Uterus (tissue), 4 donors: ENCODE data around the gene AKAP12. TPM values are rescaled to one million over a fixed set of nuclear protein-coding genes. Genes with fewer than 3 reads are reported as not detected.

Source experiments
- DNase-seq, 2 donors: peaks; one replicate each; pipeline ENCODE4 v3.0.0-alpha.2; 2019 to 2020
- H3K27ac ChIP-seq, 2 donors: fragments of 200-600 bp; sonication (generic); 1 replicate in 1 of 2; 2 replicates in 1 of 2; pipeline ENCODE4 v1.5.1; 2016 to 2018
- H3K27me3 ChIP-seq, 2 donors: fragments of 200-600 bp; sonication (generic); one replicate each; pipeline ENCODE4 v1.5.1; 2018 to 2019; ENCODE audit warnings: control low read depth in 1 of 2
- H3K36me3 ChIP-seq, 2 donors: fragments of 200-600 bp; sonication (generic); one replicate each; pipeline ENCODE4 v1.5.1; 2019; ENCODE audit warnings: control low read depth in 1 of 2
- H3K4me1 ChIP-seq, 2 donors: fragments of 200-600 bp; sonication (generic); one replicate each; pipeline ENCODE4 v1.5.1; 2018 to 2019; ENCODE audit warnings: control low read depth in 1 of 2
- H3K4me3 ChIP-seq, 2 donors: fragments of 200-600 bp; sonication (generic); 1 replicate in 1 of 2; 2 replicates in 1 of 2; pipeline ENCODE4 v1.5.1; 2018 to 2019; ENCODE audit warnings: mild to moderate bottlenecking in 1 of 2
- H3K9me3 ChIP-seq, 2 donors: fragments of 200-600 bp; sonication (generic); one replicate each; pipeline ENCODE4 v1.5.1; 2019; ENCODE audit warnings: control low read depth in 1 of 2
- POLR2A ChIP-seq, 2 donors: fragments of 450-650 bp; IDR thresholded peaks; one replicate each; pipeline ENCODE4 v1.6.1; 2016; ENCODE audit warnings: antibody characterized with exemption in 2 of 2, mild to moderate bottlenecking in 1 of 2, moderate library complexity in 1 of 2
- intact Hi-C: fragments of 100-400 bp; cut with DNase I; formaldehyde crosslinking; loops from one replicate; pipeline ENCODE4 v1.15.1; 2023; ENCODE audit warnings: low total_unique reads
- total RNA-seq, 4 donors: library from RNA; depleted of rRNA in 3 of 4; stranded (reverse); fragments of >200 nt in 3 of 4; gene quantifications; one replicate each; pipeline versions ENCODE4 v1.1.0 to v1.2.4, GENCODE V29; 2014 to 2023
- TF ChIP-seq, protein P1 (sequence below), 4 experiments: fragments of 200-600 bp in 2 of 4; fragments of 450-650 bp in 2 of 4; sonication (generic) in 2 of 4; IDR thresholded peaks; one replicate each; pipeline ENCODE4 v1.5.1; 2016 to 2019; ENCODE audit warnings: antibody characterized with exemption in 4 of 4, mild to moderate bottlenecking in 2 of 4, moderate library complexity in 1 of 4
- donor health status: DM: yes; HTN: yes; CAD: no.

AKAP12 gene
- total RNA-seq, 4 donors from 2014 or later: 47.6 to 218 (median 70.2) TPM

- no peaks in the 10 kb centered on the region for H3K9me3 ChIP-seq
- intact Hi-C loops: no loop called here
Observed at GRCh38 chr6:151359486-151359885, 119.7 kb downstream of the AKAP12 start.

DNA sequence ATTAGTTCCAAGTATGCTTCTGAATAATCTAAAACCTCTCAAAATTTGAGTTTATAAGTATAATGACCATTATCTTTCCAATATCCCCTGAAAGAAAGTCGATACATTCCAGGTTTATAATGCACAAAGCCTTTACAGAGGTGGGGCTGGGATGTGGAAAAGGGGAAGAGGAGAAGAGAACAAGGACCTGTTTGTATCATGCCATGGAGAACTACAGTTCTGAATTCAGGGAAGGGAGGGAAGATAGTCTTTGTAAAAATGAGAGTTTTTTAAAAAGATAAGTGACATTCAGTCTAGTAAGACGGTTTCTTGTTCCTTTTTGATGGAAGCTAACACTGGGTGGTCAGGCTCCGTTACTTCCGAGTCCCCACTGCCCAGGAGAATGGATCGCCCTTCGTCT, 125.5 kb downstream of the AKAP12 start:
- DNase-seq: no peak
- H3K36me3 ChIP-seq: no peaks in the 10 kb centered on the region
- H3K4me3 ChIP-seq: no peak overlapping the region
- no peaks in the 10 kb centered on the region for H3K27me3 ChIP-seq
- no peak overlapping the region for H3K27ac ChIP-seq
- no peaks in the 10 kb centered on the region for H3K9me3 ChIP-seq
- no peaks in the 10 kb centered on the region for H3K4me1 ChIP-seq
- TF ChIP-seq, protein P1, sequence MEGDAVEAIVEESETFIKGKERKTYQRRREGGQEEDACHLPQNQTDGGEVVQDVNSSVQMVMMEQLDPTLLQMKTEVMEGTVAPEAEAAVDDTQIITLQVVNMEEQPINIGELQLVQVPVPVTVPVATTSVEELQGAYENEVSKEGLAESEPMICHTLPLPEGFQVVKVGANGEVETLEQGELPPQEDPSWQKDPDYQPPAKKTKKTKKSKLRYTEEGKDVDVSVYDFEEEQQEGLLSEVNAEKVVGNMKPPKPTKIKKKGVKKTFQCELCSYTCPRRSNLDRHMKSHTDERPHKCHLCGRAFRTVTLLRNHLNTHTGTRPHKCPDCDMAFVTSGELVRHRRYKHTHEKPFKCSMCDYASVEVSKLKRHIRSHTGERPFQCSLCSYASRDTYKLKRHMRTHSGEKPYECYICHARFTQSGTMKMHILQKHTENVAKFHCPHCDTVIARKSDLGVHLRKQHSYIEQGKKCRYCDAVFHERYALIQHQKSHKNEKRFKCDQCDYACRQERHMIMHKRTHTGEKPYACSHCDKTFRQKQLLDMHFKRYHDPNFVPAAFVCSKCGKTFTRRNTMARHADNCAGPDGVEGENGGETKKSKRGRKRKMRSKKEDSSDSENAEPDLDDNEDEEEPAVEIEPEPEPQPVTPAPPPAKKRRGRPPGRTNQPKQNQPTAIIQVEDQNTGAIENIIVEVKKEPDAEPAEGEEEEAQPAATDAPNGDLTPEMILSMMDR (IDR thresholded peaks at IDR 0.05): no peak
- no peak for TF ChIP-seq POLR2A (IDR thresholded peaks at IDR 0.05)
- intact Hi-C loops: no loop called here

More at GRCh38 chr6:151359486-151359885, 119.7 kb downstream of the AKAP12 start:
- Histone ChIP-seq H3K4me1 (no peaks in the 10 kb centered on the region), H3K27me3 (no peaks in the 10 kb centered on the region), H3K27ac (no peak overlapping the region), H3K4me3 (no peak overlapping the region), H3K36me3 (no peaks in the 10 kb centered on the region)
- TF ChIP-seq, protein P1 (IDR thresholded peaks at IDR 0.05): no peak
- no peak for TF ChIP-seq POLR2A (IDR thresholded peaks at IDR 0.05)
- DNase-seq: no peak

DNA sequence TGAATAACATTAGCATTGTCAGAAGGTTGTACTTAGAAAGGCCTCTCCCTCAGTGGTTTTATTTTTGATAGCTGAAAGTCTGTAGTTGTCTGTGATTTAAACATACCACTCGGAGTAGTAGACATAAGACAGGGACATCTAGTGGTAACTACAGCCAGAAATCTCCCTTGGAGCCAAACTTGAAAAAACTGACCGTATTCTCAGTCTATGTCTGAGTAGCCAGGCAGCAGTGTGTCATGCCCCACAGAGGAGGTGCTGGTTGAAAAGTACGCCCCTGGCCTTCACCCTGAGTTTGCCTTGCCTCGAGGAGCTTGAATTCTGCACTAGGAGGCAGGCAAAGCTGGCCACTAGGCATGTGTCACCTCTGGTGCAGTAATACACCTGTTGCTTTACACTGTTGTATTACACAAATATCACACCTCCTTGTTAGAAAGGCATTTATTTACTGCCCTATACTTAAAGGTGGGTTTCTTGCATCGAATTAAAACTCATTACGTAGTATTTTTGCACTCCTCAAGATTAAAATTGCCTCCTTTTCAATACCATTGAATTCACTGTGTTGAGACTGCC, 130.8 kb downstream of the AKAP12 start:
- H3K36me3 ChIP-seq: no peaks in the 10 kb centered on the region
- intact Hi-C loops: no loop called here

GRCh38 chr6:151372164-151372563, 132.4 kb downstream of the AKAP12 start:
- TF ChIP-seq, protein P1 (IDR thresholded peaks at IDR 0.05): no peak
- no peak for TF ChIP-seq POLR2A (IDR thresholded peaks at IDR 0.05)
- H3K27ac ChIP-seq: peak overlapping the region in 1 of 2 donors; percentile 17
- no peaks in the 10 kb centered on the region for H3K27me3 ChIP-seq
- no peaks in the 10 kb centered on the region for H3K9me3 ChIP-seq
- no peaks in the 10 kb centered on the region for H3K36me3 ChIP-seq
- no peaks in the 10 kb centered on the region for H3K4me1 ChIP-seq
- H3K4me3 ChIP-seq: no peak overlapping the region
- intact Hi-C loops: no loop called here
- DNase-seq: no peak

More for the DNA sequence above, 130.8 kb downstream of the AKAP12 start:
- Histone ChIP-seq H3K9me3 (no peaks in the 10 kb centered on the region), H3K4me1 (no peaks in the 10 kb centered on the region), H3K27me3 (no peaks in the 10 kb centered on the region), H3K27ac (no peak overlapping the region), H3K4me3 (no peak overlapping the region)
- no peak for TF ChIP-seq POLR2A (IDR thresholded peaks at IDR 0.05)
- TF ChIP-seq, protein P1 (IDR thresholded peaks at IDR 0.05): no peak
- no peak for DNase-seq

DNA sequence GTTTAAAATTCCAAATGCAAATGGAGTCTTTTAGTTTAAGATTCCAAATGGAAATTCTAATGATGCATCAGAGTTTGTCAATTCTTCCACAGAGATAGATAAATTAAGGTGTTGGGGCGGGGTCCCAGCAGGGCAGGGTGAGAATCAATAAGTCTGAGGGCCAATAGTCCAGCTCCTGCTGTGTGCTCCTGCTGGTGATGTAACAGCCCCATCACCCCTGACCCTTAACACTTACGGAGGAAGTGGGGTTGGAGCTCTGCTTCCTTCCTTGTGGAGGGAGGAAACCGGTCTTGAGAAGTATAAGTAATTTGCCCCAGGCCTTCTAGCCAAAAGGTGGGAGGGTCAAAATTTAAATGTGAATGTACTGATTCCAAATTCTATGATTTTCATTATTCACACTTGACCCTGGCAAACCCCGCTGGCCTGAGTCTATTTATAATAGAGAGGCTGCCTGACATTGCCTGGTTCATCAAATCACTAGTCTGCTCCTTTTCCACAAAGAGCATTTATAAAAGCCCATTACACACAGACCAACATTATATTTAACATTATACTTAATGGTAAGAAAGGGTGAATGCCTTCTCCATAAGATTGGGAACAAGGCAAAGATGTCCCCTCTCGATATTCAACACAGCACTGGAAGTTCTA, 134.4 kb downstream of the AKAP12 start:
- H3K36me3 ChIP-seq: no peaks in the 10 kb centered on the region
- no peaks in the 10 kb centered on the region for H3K9me3 ChIP-seq
- no peaks in the 10 kb centered on the region for H3K27me3 ChIP-seq
- H3K4me3 ChIP-seq: no peak overlapping the region
- TF ChIP-seq POLR2A (IDR thresholded peaks at IDR 0.05): no peak
- TF ChIP-seq, protein P1 (IDR thresholded peaks at IDR 0.05): no peak
- intact Hi-C loops: no loop called here
- DNase-seq: no peak
- peaks cover 0 to 3% of the 10 kb centered on the region in 2 donors for H3K4me1 ChIP-seq
- H3K27ac ChIP-seq: peak overlapping the region in 1 of 2 donors; percentile 28
